HepG2 (cell line): ENCODE data around the gene GOSR1. TPM values are rescaled to one million over a fixed set of nuclear protein-coding genes. Genes with fewer than 3 reads are reported as not detected.

Experiments used
- ATAC-seq: fragments of 200-7000 bp; cut with Tn5 transposase; 3 replicates; pipeline ENCODE4 v1.9.1; 2020; ENCODE audit warnings: mild to moderate bottlenecking, moderate library complexity
- BruUV-seq: library from RNA; stranded (reverse); fragments of 400-500 nt; replicated peaks from 2 replicates; lab custom pipeline; 2021; lab: Mats Ljungman, UMichigan
- CTCF ChIA-PET: fragments of 300-600 bp; formaldehyde crosslinking; extraction: SDS; loops from one replicate; lab custom pipeline; 2021; ENCODE audit warnings: low total read pairs, inconsistent platforms, low intra/inter-chr PET ratio; lab: Yijun Ruan, JAX
- POLR2A ChIA-PET: fragments of 350-600 bp; sonication (Branson Sonifier 250); formaldehyde crosslinking; loops from one replicate; lab custom pipeline; 2020; ENCODE audit warnings: antibody characterized with exemption, inconsistent platforms; lab: Yijun Ruan, JAX
- DNase-seq: peaks from one replicate; pipeline ENCODE4 v3.0.0-alpha.2; 2015; ENCODE audit warnings: low spot score
- FAIRE-seq: peaks from 3 replicates; lab custom pipeline; 2011; peaks lifted over from hg19 to GRCh38; lab: Jason Lieb, UNC
- H2AFZ ChIP-seq: one replicate; pipeline ENCODE4 v1.6.1; 2011; ENCODE audit warnings: low read length, inconsistent platforms
- H3K27ac ChIP-seq: fragments of 300-600 bp; 3 replicates; pipeline ENCODE4 v1.8.0; 2011; ENCODE audit warnings: mixed run types, mild to moderate bottlenecking, mixed read lengths, low read length, inconsistent platforms; ENCODE audit not compliant: insufficient read depth; ENCODE audit errors: extremely low read length
- H3K27me3 ChIP-seq, 2 experiments: fragments of 200-600 bp in 1 of 2; 2 replicates in 1 of 2; 3 replicates in 1 of 2; pipeline versions ENCODE4 v1.6.0 to v1.8.0; 2011; ENCODE audit warnings: low read length in 2 of 2, mild to moderate bottlenecking in 2 of 2, moderate library complexity in 2 of 2, inconsistent platforms in 1 of 2; ENCODE audit not compliant: insufficient read depth in 2 of 2, control insufficient read depth in 1 of 2
- H3K36me3 ChIP-seq, 2 experiments: fragments of 200-600 bp in 1 of 2; replicated peaks in 1 of 2; 2 replicates in 1 of 2; 3 replicates in 1 of 2; pipeline versions ENCODE4 v1.5.1 to v1.8.0; 2011; ENCODE audit warnings: low read length in 2 of 2, inconsistent platforms in 1 of 2; ENCODE audit not compliant: insufficient read depth in 2 of 2, control insufficient read depth in 1 of 2
- H3K4me1 ChIP-seq: 2 replicates; pipeline ENCODE4 v1.5.1; 2012; ENCODE audit warnings: low read length, inconsistent platforms; ENCODE audit not compliant: insufficient read depth
- H3K4me2 ChIP-seq: 2 replicates; pipeline ENCODE4 v1.6.0; 2011; ENCODE audit warnings: low read depth, low read length, inconsistent platforms
- H3K4me3 ChIP-seq, 3 experiments: fragments of 200-600 bp in 1 of 3; sonication (generic), shearing (Covaris generic) in 1 of 3; replicated peaks in 1 of 3; 2 replicates each; pipeline ENCODE4 v1.5.1; 2011 to 2016; ENCODE audit warnings: low read length in 3 of 3, inconsistent platforms in 2 of 3, low read depth in 2 of 3, mild to moderate bottlenecking in 2 of 3, control low read depth in 1 of 3, mixed read lengths in 1 of 3; ENCODE audit not compliant: insufficient read depth in 1 of 3
- H3K79me2 ChIP-seq: one replicate; pipeline ENCODE4 v1.6.1; 2011; ENCODE audit warnings: low read length, inconsistent platforms; ENCODE audit not compliant: insufficient read depth
- H3K9ac ChIP-seq: 2 replicates; pipeline ENCODE4 v1.6.0; 2011; ENCODE audit warnings: mild to moderate bottlenecking, low read depth, low read length, inconsistent platforms; ENCODE audit not compliant: insufficient read depth
- H3K9me3 ChIP-seq: 2 replicates; pipeline ENCODE4 v1.5.1; 2012; ENCODE audit warnings: mild to moderate bottlenecking, low read length
- H4K20me1 ChIP-seq: 2 replicates; pipeline ENCODE4 v1.6.0; 2011; ENCODE audit warnings: inconsistent platforms, mild to moderate bottlenecking, low read length, moderate library complexity; ENCODE audit not compliant: insufficient read depth
- CEBPB ChIP-seq: IDR thresholded peaks from 2 replicates; pipeline ENCODE4 v1.6.1; 2011; ENCODE audit warnings: low read depth, low read length, improper control_type of control experiment, borderline replicate concordance
- FOXK2 ChIP-seq: fragments of 450-650 bp; IDR thresholded peaks from 2 replicates; pipeline ENCODE4 v1.6.1; 2016
- KDM2A ChIP-seq: sonication (generic); formaldehyde crosslinking; IDR thresholded peaks from 2 replicates; pipeline ENCODE4 v1.4.0; 2020; ENCODE audit warnings: low read depth, missing genetic modification reagents, borderline replicate concordance
- KDM3A ChIP-seq: IDR thresholded peaks from 2 replicates; pipeline ENCODE4 v1.6.1; 2018; ENCODE audit warnings: low read depth, missing compliant biosample characterization
- MAZ ChIP-seq, 2 experiments: sonication (generic) in 1 of 2; formaldehyde crosslinking in 1 of 2; IDR thresholded peaks; 2 replicates each; pipeline versions ENCODE4 v1.5.0 to v1.6.1; 2012 to 2020; ENCODE audit warnings: low read depth in 2 of 2, mild to moderate bottlenecking in 2 of 2, borderline replicate concordance in 1 of 2, improper control_type of control experiment in 1 of 2, low read length in 1 of 2, missing genetic modification reagents in 1 of 2, moderate library complexity in 1 of 2
- MTF1 ChIP-seq: sonication (generic); formaldehyde crosslinking; IDR thresholded peaks from 2 replicates; pipeline ENCODE4 v1.5.0; 2020; ENCODE audit warnings: missing genetic modification reagents
- ZBTB44 ChIP-seq: sonication (generic); formaldehyde crosslinking; IDR thresholded peaks from 2 replicates; pipeline ENCODE4 v1.4.0; 2020; ENCODE audit warnings: missing genetic modification reagents
- ZNF691 ChIP-seq: sonication (generic); formaldehyde crosslinking; IDR thresholded peaks from 2 replicates; pipeline ENCODE4 v1.4.0; 2020; ENCODE audit warnings: missing genetic modification reagents, low read depth, mild to moderate bottlenecking, borderline replicate concordance
- WGBS: methylation state at CpG from one replicate; pipeline ENCODE4 v1.1.6; 2017; ENCODE audit warnings: low lambda C conversion rate; 5-methylcytosine and 5-hydroxymethylcytosine counted together
- in situ Hi-C: cut with HindIII; loops from 2 replicates; pipeline ENCODE4 v1.10.0; 2017; ENCODE audit warnings: low pct_unique_long_range_greater_than_20kb; ENCODE audit not compliant: extremely low pct_ligation_motif_present
- intact Hi-C: fragments of 100-400 bp; cut with micrococcal nuclease; formaldehyde crosslinking; loops from one replicate; pipeline ENCODE4 v1.10.0; 2022; ENCODE audit not compliant: unreplicated experiment
- polyA plus RNA-seq, 8 experiments: library from polyadenylated mRNA; depleted of rRNA in 3 of 8; stranded (reverse) in 7 of 8; unstranded in 1 of 8; fragments of >200 nt; fragmentation: Illumina TruSeq in 4 of 8; extraction: Trizol in 4 of 8; gene quantifications; 2 replicates each; pipeline versions ENCODE4 v1.2.1 to v1.2.3, GENCODE V29; 2011 to 2016; ENCODE audit warnings: low read depth in 4 of 8, missing spikeins in 1 of 8, mixed read lengths in 1 of 8; ENCODE audit not compliant: insufficient read depth in 1 of 8
- total RNA-seq, 5 experiments: library from RNA; depleted of rRNA; stranded (reverse); fragments of >200 nt; fragmentation: Illumina TruSeq; extraction: Trizol; gene quantifications; 2 replicates each; pipeline ENCODE4 v1.2.3, GENCODE V29; 2016; ENCODE audit warnings: low read depth in 1 of 5
- TF ChIP-seq, protein P1 (sequence below), 2 experiments: sonication (generic) in 1 of 2; formaldehyde crosslinking in 1 of 2; IDR thresholded peaks; 2 replicates each; pipeline versions ENCODE4 v1.4.0 to v1.6.1; 2018 to 2020; ENCODE audit warnings: missing genetic modification reagents in 2 of 2, borderline replicate concordance in 1 of 2, low read depth in 1 of 2, mild to moderate bottlenecking in 1 of 2, missing biosample characterization in 1 of 2
- TF ChIP-seq, protein P2 (sequence below): sonication (generic); formaldehyde crosslinking; conservative IDR thresholded peaks from 2 replicates; pipeline ENCODE4 v1.4.0; 2020; ENCODE audit warnings: missing genetic modification reagents

Gene GOSR1
- total and polyA plus RNA-seq, 2 of the 13 experiments (the other 11 are each of a cell fraction or from before 2014, with no cell fraction given) = 15.8 to 37.0 TPM

DNA sequence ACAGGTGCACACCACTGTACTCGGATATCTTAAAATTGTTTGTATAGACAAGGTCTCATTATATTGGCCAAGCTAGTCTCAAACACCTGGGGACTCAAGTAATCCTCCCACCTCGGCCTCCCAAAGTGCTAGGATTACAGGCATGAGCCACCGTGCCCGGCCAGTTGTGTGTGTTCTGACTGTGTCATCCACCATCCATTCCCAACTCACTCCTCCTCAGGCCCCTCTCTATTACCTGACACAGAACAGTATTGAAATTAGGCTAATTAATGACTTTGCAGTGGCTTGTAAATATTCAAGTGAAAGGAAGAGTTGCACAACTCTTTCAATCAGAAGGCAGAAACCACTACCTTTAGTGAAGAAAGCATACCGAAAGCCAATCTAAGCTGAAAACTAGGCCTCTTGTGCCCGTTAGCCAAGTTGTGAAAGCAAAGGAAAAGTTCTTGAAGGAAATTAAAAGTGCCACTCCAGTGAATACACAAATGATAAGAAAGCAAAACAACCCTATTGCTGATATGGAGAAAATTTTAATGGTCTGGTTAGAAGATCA is 28.7 kb downstream of the GOSR1 start:
- no peak for DNase-seq
- no peaks in the 10 kb centered on the region for H3K79me2 ChIP-seq
- no peaks in the 10 kb centered on the region for H3K27me3 ChIP-seq
- H2AFZ ChIP-seq = no peak overlapping the region
- H3K4me2 ChIP-seq = no peak overlapping the region
- H3K27ac ChIP-seq = no peak overlapping the region
- ChIA-PET POLR2A (interaction anchor here (0.6 kb wide), 1 partner anchor 68 kb away, joined by 3 read pairs; no protein-coding TSS in a partner anchor), CTCF (no interaction called here)
- no peak overlapping the region for H3K9ac ChIP-seq
- 96% methylated on average over 6 of the region's 6 CpGs for WGBS
- no peaks in the 10 kb centered on the region for H4K20me1 ChIP-seq
- no peak overlapping the region for H3K4me3 ChIP-seq
- no peaks in the 10 kb centered on the region for H3K4me1 ChIP-seq
- no peaks in the 10 kb centered on the region for H3K9me3 ChIP-seq
- in situ Hi-C loops = no loop called here
- no peak for ATAC-seq
- no peak for TF ChIP-seq ZBTB44
- TF ChIP-seq KDM2A (CRISPR knock-in tag) = no peak
- 0 out of 2 replicates have a peak, but pooled peaks have one; percentile 35 for TF ChIP-seq CEBPB
- intact Hi-C loops = no loop called here
- no peak for FAIRE-seq
- peaks cover 10 to 34% of the 10 kb centered on the region in 2 experiments for H3K36me3 ChIP-seq
- no TSS peak for BruUV-seq

- WGBS = 100% methylated on average over 1 of the region's 1 CpG
- H3K4me3 ChIP-seq = no peak overlapping the region
- FAIRE-seq (no peak), ATAC-seq (no peak), DNase-seq (no peak)
- H3K27ac ChIP-seq = no peak overlapping the region
- intact Hi-C loops = no loop called here
- H3K9me3 ChIP-seq = no peaks in the 10 kb centered on the region
- no peak overlapping the region for H3K4me2 ChIP-seq
- no peaks in the 10 kb centered on the region for H3K4me1 ChIP-seq
- H2AFZ ChIP-seq = no peak overlapping the region
- CTCF ChIA-PET = no interaction called here
- in situ Hi-C loops = no loop called here
- POLR2A ChIA-PET = interaction anchor here (0.6 kb wide), 1 partner anchor 68 kb away, joined by 3 read pairs; no protein-coding TSS in a partner anchor
- H3K9ac ChIP-seq = no peak overlapping the region
- no peaks in the 10 kb centered on the region for H3K79me2 ChIP-seq
- H3K36me3 ChIP-seq = peaks cover 9 to 30% of the 10 kb centered on the region in 2 experiments
- BruUV-seq = no TSS peak
- no peaks in the 10 kb centered on the region for H4K20me1 ChIP-seq
- H3K27me3 ChIP-seq = no peaks in the 10 kb centered on the region
- no peak for TF ChIP-seq ZNF691 (CRISPR knock-in tag)
- TF ChIP-seq MAZ (IDR thresholded peaks at IDR 0.05; ENCODE audit: borderline replicate concordance, low read depth, low read length) = no peak
- no peak for TF ChIP-seq MAZ (CRISPR knock-in tag; IDR thresholded peaks at IDR 0.05; ENCODE audit: low read depth)
- TF ChIP-seq, protein P1, sequence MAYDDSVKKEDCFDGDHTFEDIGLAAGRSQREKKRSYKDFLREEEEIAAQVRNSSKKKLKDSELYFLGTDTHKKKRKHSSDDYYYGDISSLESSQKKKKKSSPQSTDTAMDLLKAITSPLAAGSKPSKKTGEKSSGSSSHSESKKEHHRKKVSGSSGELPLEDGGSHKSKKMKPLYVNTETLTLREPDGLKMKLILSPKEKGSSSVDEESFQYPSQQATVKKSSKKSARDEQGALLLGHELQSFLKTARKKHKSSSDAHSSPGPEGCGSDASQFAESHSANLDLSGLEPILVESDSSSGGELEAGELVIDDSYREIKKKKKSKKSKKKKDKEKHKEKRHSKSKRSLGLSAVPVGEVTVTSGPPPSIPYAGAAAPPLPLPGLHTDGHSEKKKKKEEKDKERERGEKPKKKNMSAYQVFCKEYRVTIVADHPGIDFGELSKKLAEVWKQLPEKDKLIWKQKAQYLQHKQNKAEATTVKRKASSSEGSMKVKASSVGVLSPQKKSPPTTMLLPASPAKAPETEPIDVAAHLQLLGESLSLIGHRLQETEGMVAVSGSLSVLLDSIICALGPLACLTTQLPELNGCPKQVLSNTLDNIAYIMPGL (CRISPR knock-in tag; IDR thresholded peaks at IDR 0.05; ENCODE audit: borderline replicate concordance in 1 of 2, low read depth in 1 of 2) = no peak
- TF ChIP-seq, protein P2, sequence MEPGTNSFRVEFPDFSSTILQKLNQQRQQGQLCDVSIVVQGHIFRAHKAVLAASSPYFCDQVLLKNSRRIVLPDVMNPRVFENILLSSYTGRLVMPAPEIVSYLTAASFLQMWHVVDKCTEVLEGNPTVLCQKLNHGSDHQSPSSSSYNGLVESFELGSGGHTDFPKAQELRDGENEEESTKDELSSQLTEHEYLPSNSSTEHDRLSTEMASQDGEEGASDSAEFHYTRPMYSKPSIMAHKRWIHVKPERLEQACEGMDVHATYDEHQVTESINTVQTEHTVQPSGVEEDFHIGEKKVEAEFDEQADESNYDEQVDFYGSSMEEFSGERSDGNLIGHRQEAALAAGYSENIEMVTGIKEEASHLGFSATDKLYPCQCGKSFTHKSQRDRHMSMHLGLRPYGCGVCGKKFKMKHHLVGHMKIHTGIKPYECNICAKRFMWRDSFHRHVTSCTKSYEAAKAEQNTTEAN (CRISPR knock-in tag) = no peak
- TF ChIP-seq MTF1 (CRISPR knock-in tag) = no peak
- no peak for TF ChIP-seq FOXK2
- TF ChIP-seq KDM3A (CRISPR knock-in tag) = no peak
These were observed 29.3 kb downstream of the GOSR1 start for GRCh38 chr17:30506481-30506880.
